Measurements from ENCODE around the gene LRP1-AS. TPM values are rescaled to one million over a fixed set of nuclear protein-coding genes. Genes with fewer than 3 reads are reported as not detected.
A peak's percentile ranks its signal among the peaks of the same experiment; 100 is the strongest.

Gene LRP1-AS
- total RNA-seq, 1 experiment from 2014 or later: not detected

GRCh38 chr12:57099766-57100165, 47.7 kb downstream of the LRP1-AS start:
- H3K4me2 ChIP-seq (ENCODE audit: low read length): no peak overlapping the region
- intact Hi-C loops (cut with micrococcal nuclease): no loop called here
- no peaks in the 10 kb centered on the region for H3K36me3 ChIP-seq (ENCODE audit: low read depth, low read length)
- no peak overlapping the region for H2AFZ ChIP-seq (ENCODE audit: low read length)
- no peaks in the 10 kb centered on the region for H3K9me2 ChIP-seq (replicated peaks; ENCODE audit: low read length)
- H3F3A ChIP-seq (ENCODE audit: low read length, unreplicated experiment): no peaks in the 10 kb centered on the region
- no peak overlapping the region for H3K9ac ChIP-seq (ENCODE audit: low read length)
- no peak overlapping the region for H3K27ac ChIP-seq (ENCODE audit: low read length)
- no peak overlapping the region for H3K4me3 ChIP-seq (ENCODE audit: low read length)
- no peaks in the 10 kb centered on the region for H4K20me1 ChIP-seq (ENCODE audit: low read length)
- no peaks in the 10 kb centered on the region for H3K79me2 ChIP-seq (ENCODE audit: low read length)
- ATAC-seq: no peak
- no peaks in the 10 kb centered on the region for H3K27me3 ChIP-seq (ENCODE audit: low read length)
- no peaks in the 10 kb centered on the region for H3K9me3 ChIP-seq (ENCODE audit: low read length)
- POLR2A ChIA-PET (ENCODE audit: unreplicated experiment): no interaction called here
- no TSS peak for BruUV-seq (replicated peaks)
- H3K4me1 ChIP-seq (ENCODE audit: insufficient read depth, low read length): peaks cover 19% of the 10 kb centered on the region
- TF ChIP-seq EZH2 (IDR thresholded peaks at IDR 0.05; ENCODE audit: low read length, unreplicated experiment): no peak
- TF ChIP-seq CTCF (conservative IDR thresholded peaks at IDR 0.05; ENCODE audit: low read depth, low read length): no peak
- TF ChIP-seq EZH2phosphoT487 (IDR thresholded peaks at IDR 0.05; ENCODE audit: borderline replicate concordance, low read length): no peak
- DNase-seq: no peak
- CTCF ChIA-PET: no interaction called here

GRCh38 chr12:57099047-57099714, 48.2 kb downstream of the LRP1-AS start:
- Histone ChIP-seq H3F3A (ENCODE audit: low read length, unreplicated experiment) (no peaks in the 10 kb centered on the region), H2AFZ (ENCODE audit: low read length) (no peak overlapping the region), H3K9me2 (replicated peaks; ENCODE audit: low read length) (no peaks in the 10 kb centered on the region), H3K36me3 (ENCODE audit: low read depth, low read length) (no peaks in the 10 kb centered on the region), H3K79me2 (ENCODE audit: low read length) (no peaks in the 10 kb centered on the region), H3K4me1 (ENCODE audit: insufficient read depth, low read length) (peaks cover 19% of the 10 kb centered on the region), H3K27ac (ENCODE audit: low read length) (no peak overlapping the region), H3K27me3 (ENCODE audit: low read length) (no peaks in the 10 kb centered on the region), H3K9ac (ENCODE audit: low read length) (no peak overlapping the region), H3K9me3 (ENCODE audit: low read length) (no peaks in the 10 kb centered on the region), H4K20me1 (ENCODE audit: low read length) (no peaks in the 10 kb centered on the region), H3K4me3 (ENCODE audit: low read length) (no peak overlapping the region), H3K4me2 (ENCODE audit: low read length) (no peak overlapping the region)
- ATAC-seq: peak; percentile 19; the same call in 1 of the 2 replicates
- intact Hi-C loops (cut with micrococcal nuclease): no loop called here
- peak; percentile 34 for DNase-seq
- TF ChIP-seq CTCF (conservative IDR thresholded peaks at IDR 0.05; ENCODE audit: low read depth, low read length) (no peak), EZH2phosphoT487 (IDR thresholded peaks at IDR 0.05; ENCODE audit: borderline replicate concordance, low read length) (no peak), EZH2 (IDR thresholded peaks at IDR 0.05; ENCODE audit: low read length, unreplicated experiment) (no peak)
- ChIA-PET CTCF (no interaction called here), POLR2A (ENCODE audit: unreplicated experiment) (no interaction called here)
- no TSS peak for BruUV-seq (replicated peaks)

- DNase-seq (no peak), ATAC-seq (no peak)
- no peak overlapping the region for H2AFZ ChIP-seq (ENCODE audit: low read length)
- H3F3A ChIP-seq (ENCODE audit: low read length, unreplicated experiment): no peaks in the 10 kb centered on the region
- ChIA-PET CTCF (no interaction called here), POLR2A (ENCODE audit: unreplicated experiment) (no interaction called here)
- H3K4me1 ChIP-seq (ENCODE audit: insufficient read depth, low read length): peaks cover 19% of the 10 kb centered on the region
- no peaks in the 10 kb centered on the region for H3K27me3 ChIP-seq (ENCODE audit: low read length)
- H3K27ac ChIP-seq (ENCODE audit: low read length): no peak overlapping the region
- no peak overlapping the region for H3K4me3 ChIP-seq (ENCODE audit: low read length)
- no peaks in the 10 kb centered on the region for H3K9me3 ChIP-seq (ENCODE audit: low read length)
- no TSS peak for BruUV-seq (replicated peaks)
- intact Hi-C loops (cut with micrococcal nuclease): no loop called here
- no peak overlapping the region for H3K4me2 ChIP-seq (ENCODE audit: low read length)
- H3K9me2 ChIP-seq (replicated peaks; ENCODE audit: low read length): no peaks in the 10 kb centered on the region
- H3K9ac ChIP-seq (ENCODE audit: low read length): no peak overlapping the region
- TF ChIP-seq CTCF (conservative IDR thresholded peaks at IDR 0.05; ENCODE audit: low read depth, low read length) (no peak), EZH2 (IDR thresholded peaks at IDR 0.05; ENCODE audit: low read length, unreplicated experiment) (no peak)
- no peaks in the 10 kb centered on the region for H3K36me3 ChIP-seq (ENCODE audit: low read depth, low read length)
- H3K79me2 ChIP-seq (ENCODE audit: low read length): no peaks in the 10 kb centered on the region
- no peaks in the 10 kb centered on the region for H4K20me1 ChIP-seq (ENCODE audit: low read length)
Measured at GRCh38 chr12:57098546-57098945, 48.9 kb downstream of the LRP1-AS start.
